Measurements from ENCODE around the gene KBTBD12.
"Not testable (repeated sequence)": the region's sequence is repeated elsewhere in the genome, so short reads cannot be mapped to it uniquely, and the experiment has no call there.

KBTBD12 gene

GRCh38 chr3:127915115-127915936 is at the start of gene KBTBD12:
Gene KBTBD12 (plus strand): TSS chr3:127915232. CDS start chr3:127923062, 7,830 bp downstream.
- DNase-seq (ENCODE audit: low spot score) = no peak
- TF ChIP-seq CTCF (IDR thresholded peaks at IDR 0.05; ENCODE audit: extremely low read depth, missing control alignments) = no peak

- no peak for TF ChIP-seq CTCF (IDR thresholded peaks at IDR 0.05; ENCODE audit: extremely low read depth, missing control alignments)
- DNase-seq (ENCODE audit: low spot score) = no peak
Observed at GRCh38 chr3:127865941-127866340, 49.1 kb upstream of the KBTBD12 start.

- DNase-seq (ENCODE audit: low spot score) = no peak
- no peak for TF ChIP-seq CTCF (IDR thresholded peaks at IDR 0.05; ENCODE audit: extremely low read depth, missing control alignments)
Observed at GRCh38 chr3:127867412-127867811, 47.6 kb upstream of the KBTBD12 start.

GRCh38 chr3:127867986-127868385 is 47.0 kb upstream of the KBTBD12 start:
- no peak for TF ChIP-seq CTCF (IDR thresholded peaks at IDR 0.05; ENCODE audit: extremely low read depth, missing control alignments)
- DNase-seq (ENCODE audit: low spot score) = no peak

- no peak for DNase-seq (ENCODE audit: low spot score)
- TF ChIP-seq CTCF (IDR thresholded peaks at IDR 0.05; ENCODE audit: extremely low read depth, missing control alignments) = no peak
Observed at GRCh38 chr3:127870156-127870555, 44.9 kb upstream of the KBTBD12 start.

GRCh38 chr3:127874097-127874496 is 40.9 kb upstream of the KBTBD12 start:
- not testable (repeated sequence) for DNase-seq (ENCODE audit: low spot score)

- no peak for TF ChIP-seq CTCF (IDR thresholded peaks at IDR 0.05; ENCODE audit: extremely low read depth, missing control alignments)
- no peak for DNase-seq (ENCODE audit: low spot score)
Observed at GRCh38 chr3:127881586-127881985, 33.4 kb upstream of the KBTBD12 start.

GRCh38 chr3:127884041-127884440 is 31.0 kb upstream of the KBTBD12 start:
- no peak for DNase-seq (ENCODE audit: low spot score)
- TF ChIP-seq CTCF (IDR thresholded peaks at IDR 0.05; ENCODE audit: extremely low read depth, missing control alignments) = no peak
